Keratinocyte (primary cell): ENCODE data around the gene TENM4.

Experiments used
- EZH2 ChIP-seq: IDR thresholded peaks from one replicate; pipeline ENCODE4 v1.6.1; 2012; ENCODE audit warnings: inconsistent platforms, mild to moderate bottlenecking, low read length, moderate library complexity
- TF ChIP-seq, protein P1 (sequence below), 3 experiments: IDR thresholded peaks in 1 of 3; conservative IDR thresholded peaks in 1 of 3; optimal IDR thresholded peaks in 1 of 3; 2 replicates in 2 of 3; 3 replicates in 1 of 3; pipeline versions ENCODE3 to v1.5.1; 2011; ENCODE audit warnings: low read length in 3 of 3, mild to moderate bottlenecking in 3 of 3, moderate library complexity in 2 of 3, control low read depth in 1 of 3, inconsistent platforms in 1 of 3; ENCODE audit not compliant: insufficient read depth in 2 of 3; ENCODE audit errors: extremely low read depth in 1 of 3

DNA sequence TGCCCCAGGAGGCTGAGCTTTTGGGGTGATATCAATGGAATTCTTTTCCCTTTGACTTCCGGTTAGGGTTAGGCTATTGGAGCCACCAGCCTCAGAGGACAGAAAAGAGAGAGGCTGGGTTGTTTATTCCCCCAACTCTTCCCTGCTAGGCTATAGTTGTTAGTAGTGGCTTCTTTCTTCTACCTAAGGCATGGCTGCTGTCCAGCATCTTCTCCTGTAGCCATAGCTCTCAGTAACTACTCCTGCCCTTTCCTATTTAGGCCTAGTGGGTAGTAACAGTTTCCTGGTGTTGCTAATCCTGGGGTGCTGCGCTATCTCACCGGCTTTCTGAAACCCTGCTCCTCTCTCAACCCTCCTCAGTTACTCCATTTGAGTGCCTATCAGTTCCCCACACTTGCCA, 184.9 kb downstream of the TENM4 start:
- no peak for TF ChIP-seq EZH2
- TF ChIP-seq, protein P1, sequence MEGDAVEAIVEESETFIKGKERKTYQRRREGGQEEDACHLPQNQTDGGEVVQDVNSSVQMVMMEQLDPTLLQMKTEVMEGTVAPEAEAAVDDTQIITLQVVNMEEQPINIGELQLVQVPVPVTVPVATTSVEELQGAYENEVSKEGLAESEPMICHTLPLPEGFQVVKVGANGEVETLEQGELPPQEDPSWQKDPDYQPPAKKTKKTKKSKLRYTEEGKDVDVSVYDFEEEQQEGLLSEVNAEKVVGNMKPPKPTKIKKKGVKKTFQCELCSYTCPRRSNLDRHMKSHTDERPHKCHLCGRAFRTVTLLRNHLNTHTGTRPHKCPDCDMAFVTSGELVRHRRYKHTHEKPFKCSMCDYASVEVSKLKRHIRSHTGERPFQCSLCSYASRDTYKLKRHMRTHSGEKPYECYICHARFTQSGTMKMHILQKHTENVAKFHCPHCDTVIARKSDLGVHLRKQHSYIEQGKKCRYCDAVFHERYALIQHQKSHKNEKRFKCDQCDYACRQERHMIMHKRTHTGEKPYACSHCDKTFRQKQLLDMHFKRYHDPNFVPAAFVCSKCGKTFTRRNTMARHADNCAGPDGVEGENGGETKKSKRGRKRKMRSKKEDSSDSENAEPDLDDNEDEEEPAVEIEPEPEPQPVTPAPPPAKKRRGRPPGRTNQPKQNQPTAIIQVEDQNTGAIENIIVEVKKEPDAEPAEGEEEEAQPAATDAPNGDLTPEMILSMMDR (optimal IDR thresholded peaks at IDR 0.05 in 1 of 3, IDR thresholded peaks at IDR 0.05 in 1 of 3, conservative IDR thresholded peaks at IDR 0.05 in 1 of 3; ENCODE audit: extremely low read depth in 1 of 3, insufficient read depth in 2 of 3, low read length in 3 of 3) = no peak
